ENCODE data around the gene CCR3. TPM values are rescaled to one million over a fixed set of nuclear protein-coding genes. Genes with fewer than 3 reads are reported as not detected.

CCR3 gene
- total RNA-seq, 1 experiment from 2014 or later, result not detected

DNA sequence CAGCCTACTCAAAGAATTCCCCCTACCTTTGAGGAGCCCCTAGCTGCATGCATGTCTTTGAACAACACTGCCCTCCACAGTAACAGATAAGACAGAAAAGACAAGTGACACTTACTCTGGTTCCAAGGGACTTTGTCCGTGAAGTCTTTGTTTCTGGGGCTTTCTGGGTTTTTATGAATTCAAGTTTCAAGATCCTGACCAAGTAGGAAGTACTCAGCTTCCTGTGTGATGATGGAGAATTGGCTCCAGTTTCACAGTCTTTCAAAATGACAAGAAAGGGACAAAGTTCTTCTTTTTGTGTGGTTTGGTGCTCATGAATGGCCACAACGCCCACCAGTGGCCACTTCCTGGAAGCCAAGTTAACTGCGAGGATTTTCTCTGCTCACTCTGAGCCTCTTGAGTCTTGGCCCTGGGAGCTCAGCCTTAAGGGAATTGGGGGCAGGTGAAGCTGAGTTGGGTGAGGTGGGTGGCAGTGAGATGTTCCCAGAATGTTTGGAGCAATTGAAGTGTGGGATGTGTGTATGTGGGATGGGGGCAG, 34.0 kb upstream of the CCR3 start, which contains the start of gene CCR1 (continued):
- no peak for TF ChIP-seq TCF7L2 (IDR thresholded peaks at IDR 0.05; ENCODE audit: borderline replicate concordance, extremely low read depth, insufficient read depth, insufficient read length)

- peaks cover 7% of the 10 kb centered on the region; the same call in 1 of the 2 replicates for H3K27me3 ChIP-seq (ENCODE audit: insufficient read depth, low read length)
- no peak overlapping the region for H2AFZ ChIP-seq (ENCODE audit: low read depth, low read length, poor library complexity, severe bottlenecking)
- ATAC-seq (no peak), DNase-seq (ENCODE audit: low read depth, low spot score) (no peak)
- no peak overlapping the region for H3K4me2 ChIP-seq (ENCODE audit: low read length)
- ChIA-PET CTCF (interaction anchor here (0.7 to 3.4 kb wide), 13 partner anchors 11 to 270 kb away, joined by 3 to 17 read pairs (median 7); no protein-coding TSS in a partner anchor), POLR2A (no interaction called here), RAD21 (ENCODE audit: low non-redundant PET in 1 of 2, low total read pairs in 2 of 2, uncharacterized antibody in 2 of 2, unreplicated experiment in 2 of 2) (no interaction called here)
- TF ChIP-seq ATF3 (IDR thresholded peaks at IDR 0.05), result no peak
- no peak for TF ChIP-seq EZH2phosphoT487 (IDR thresholded peaks at IDR 0.05; ENCODE audit: borderline replicate concordance)
- no peak for TF ChIP-seq CBX3 (IDR thresholded peaks at IDR 0.05; ENCODE audit: low read depth)
- no peak for TF ChIP-seq ZBTB33 (IDR thresholded peaks at IDR 0.05; ENCODE audit: extremely low read depth, insufficient replicate concordance, low read length)
- TF ChIP-seq EGR1 (IDR thresholded peaks at IDR 0.05; ENCODE audit: low read depth), result no peak
- no peaks in the 10 kb centered on the region for H3K36me3 ChIP-seq (ENCODE audit: control insufficient read depth in 1 of 2, insufficient read depth in 2 of 2, low read length in 2 of 2)
- H3K79me2 ChIP-seq (ENCODE audit: insufficient read depth, low read length), result no peaks in the 10 kb centered on the region
- H3K9me3 ChIP-seq (ENCODE audit: control insufficient read depth in 1 of 2, insufficient read depth in 1 of 2, low read depth in 1 of 2, low read length in 2 of 2), result no peaks in the 10 kb centered on the region
- intact Hi-C loops (cut with micrococcal nuclease), result no loop called here
- H3K27ac ChIP-seq (ENCODE audit: low read depth, low read length), result no peak overlapping the region
- no peak overlapping the region for H3K9ac ChIP-seq (ENCODE audit: low read length)
- no peaks in the 10 kb centered on the region for H4K20me1 ChIP-seq (ENCODE audit: insufficient read depth)
- no peak overlapping the region for H3K4me3 ChIP-seq (replicated peaks in 1 of 2; ENCODE audit: low read depth in 1 of 2, low read length in 2 of 2)
- H3K4me1 ChIP-seq (ENCODE audit: control insufficient read depth in 1 of 2, insufficient read depth in 2 of 2, low read length in 2 of 2), result peaks cover 0 to 9% of the 10 kb centered on the region in 2 experiments; a peak in 2 of 4 replicates
- no peaks in the 10 kb centered on the region for H3K9me2 ChIP-seq (ENCODE audit: insufficient read depth)
- no TSS peak for BruUV-seq (replicated peaks)
Observed at GRCh38 chr3:46209053-46209452, 33.2 kb upstream of the CCR3 start.

All from HCT116 (cell line).